Neural cell (in vitro differentiated cells): Measurements from ENCODE around the gene TIGD7. TPM values are rescaled to one million over a fixed set of nuclear protein-coding genes. Genes with fewer than 3 reads are reported as not detected.

Experiments used
- H2AFZ ChIP-seq: fragments of 200-600, 300-800 bp; sonication (generic), shearing (Covaris generic); 2 replicates; pipeline ENCODE4 v1.6.0; 2014; ENCODE audit warnings: low read depth, mild to moderate bottlenecking, antibody characterized with exemption, low read length, moderate library complexity
- H3F3A ChIP-seq: fragments of 200-600 bp; shearing (Covaris generic); 2 replicates; pipeline ENCODE4 v1.6.1; 2016; ENCODE audit warnings: mild to moderate bottlenecking, moderate library complexity, mixed read lengths, antibody characterized with exemption, low read length; ENCODE audit not compliant: insufficient read depth, poor library complexity, severe bottlenecking
- H3K27ac ChIP-seq: fragments of 200-600, 300-800 bp; sonication (generic), shearing (Covaris generic); 2 replicates; pipeline ENCODE4 v1.5.1; 2014; ENCODE audit warnings: mild to moderate bottlenecking, low read length, moderate library complexity
- H3K27me3 ChIP-seq: fragments of 300-800, 200-600 bp; sonication (generic), shearing (Covaris generic); 2 replicates; pipeline ENCODE4 v1.6.0; 2014; ENCODE audit warnings: mild to moderate bottlenecking, low read depth, low read length, moderate library complexity; ENCODE audit not compliant: insufficient read depth
- H3K36me3 ChIP-seq: fragments of 300-800, 200-600 bp; sonication (generic), shearing (Covaris generic); 2 replicates; pipeline ENCODE4 v1.5.1; 2014; ENCODE audit warnings: mild to moderate bottlenecking, antibody characterized with exemption, low read length, moderate library complexity; ENCODE audit not compliant: insufficient read depth
- H3K4me2 ChIP-seq: fragments of 300-800, 200-600 bp; sonication (generic), shearing (Covaris generic); 2 replicates; pipeline ENCODE4 v1.6.0; 2014; ENCODE audit warnings: mild to moderate bottlenecking, low read length
- H3K4me3 ChIP-seq: fragments of 300-800, 200-600 bp; sonication (generic), shearing (Covaris generic); 2 replicates; pipeline ENCODE4 v1.5.1; 2014; ENCODE audit warnings: mild to moderate bottlenecking, low read length, moderate library complexity
- H3K79me2 ChIP-seq: fragments of 200-600 bp; shearing (Covaris generic); replicated peaks from 2 replicates; pipeline ENCODE4 v1.6.0; 2014; ENCODE audit warnings: mild to moderate bottlenecking, low read length, moderate library complexity; ENCODE audit not compliant: insufficient read depth
- H3K9ac ChIP-seq: fragments of 300-800, 200-600 bp; sonication (generic), shearing (Covaris generic); 2 replicates; pipeline ENCODE4 v1.6.1; 2016; ENCODE audit warnings: mild to moderate bottlenecking, low read length, mixed read lengths
- H3K9me2 ChIP-seq: fragments of 200-600 bp; shearing (Covaris generic); 2 replicates; pipeline ENCODE4 v1.6.1; 2016; ENCODE audit warnings: mild to moderate bottlenecking, low read length, mixed read lengths; ENCODE audit not compliant: insufficient read depth
- H3K9me3 ChIP-seq: fragments of 200-600, 300-800 bp; sonication (generic), shearing (Covaris generic); 2 replicates; pipeline ENCODE4 v1.6.1; 2016; ENCODE audit warnings: mild to moderate bottlenecking, mixed run types, low read length, moderate library complexity, mixed read lengths
- H4K20me1 ChIP-seq: fragments of 200-600 bp; shearing (Covaris generic); 2 replicates; pipeline ENCODE4 v1.6.1; 2016; ENCODE audit warnings: mild to moderate bottlenecking, mixed run types; ENCODE audit not compliant: insufficient read depth
- CTCF ChIP-seq: fragments of 450-650 bp; IDR thresholded peaks from 2 replicates; pipeline ENCODE4 v1.5.1; 2014; ENCODE audit warnings: antibody characterized with exemption, mild to moderate bottlenecking, moderate library complexity; ENCODE audit not compliant: poor library complexity, severe bottlenecking
- EP300 ChIP-seq: fragments of 450-650 bp; conservative IDR thresholded peaks from 2 replicates; pipeline ENCODE4 v1.6.1; 2014; ENCODE audit warnings: antibody characterized with exemption, mild to moderate bottlenecking, moderate library complexity; ENCODE audit not compliant: poor library complexity, severe bottlenecking
- EZH2 ChIP-seq: fragments of 200-600, 300-800 bp; shearing (Covaris generic), sonication (generic); IDR thresholded peaks from 2 replicates; pipeline ENCODE4 v1.6.1; 2014; ENCODE audit warnings: antibody characterized with exemption, low read length, borderline replicate concordance, mild to moderate bottlenecking; ENCODE audit not compliant: insufficient read depth, poor library complexity, severe bottlenecking
- MXI1 ChIP-seq: fragments of 450-650 bp; conservative IDR thresholded peaks from 2 replicates; pipeline ENCODE4 v1.6.1; 2014; ENCODE audit warnings: antibody characterized with exemption, mild to moderate bottlenecking; ENCODE audit not compliant: poor library complexity, severe bottlenecking
- POLR2AphosphoS5 ChIP-seq: IDR thresholded peaks from 2 replicates; pipeline ENCODE4 v1.6.1; 2012
- RAD21 ChIP-seq: fragments of 450-650 bp; conservative IDR thresholded peaks from 2 replicates; pipeline ENCODE4 v1.6.1; 2014; ENCODE audit warnings: antibody characterized with exemption, mild to moderate bottlenecking, moderate library complexity
- SMC3 ChIP-seq: fragments of 450-650 bp; conservative IDR thresholded peaks from 2 replicates; pipeline ENCODE4 v1.6.1; 2014; ENCODE audit warnings: antibody characterized with exemption, mild to moderate bottlenecking, moderate library complexity; ENCODE audit not compliant: poor library complexity
- TAF1 ChIP-seq: IDR thresholded peaks from 2 replicates; pipeline ENCODE4 v1.6.1; 2012; ENCODE audit warnings: low read depth
- polyA plus RNA-seq: library from polyadenylated mRNA; depleted of rRNA; stranded (reverse); fragments of >200 nt; gene quantifications from 2 replicates; pipeline ENCODE4 v1.2.3, GENCODE V29; 2014

TIGD7 gene
- polyA plus RNA-seq, 1 donor from 2014 or later = 25.2 TPM

GRCh38 chr16:3268294-3268693 is 36.9 kb downstream of the TIGD7 start:
- H3F3A ChIP-seq = no peaks in the 10 kb centered on the region
- no peaks in the 10 kb centered on the region for H4K20me1 ChIP-seq
- no peak overlapping the region for H2AFZ ChIP-seq
- no peak for TF ChIP-seq RAD21
- no peak for TF ChIP-seq CTCF
- TF ChIP-seq SMC3 = no peak
- H3K9me2 ChIP-seq = no peaks in the 10 kb centered on the region
- H3K27me3 ChIP-seq = no peaks in the 10 kb centered on the region
- no peak overlapping the region for H3K4me3 ChIP-seq
- H3K9me3 ChIP-seq = no peaks in the 10 kb centered on the region
- no peak overlapping the region for H3K27ac ChIP-seq
- H3K36me3 ChIP-seq = no peaks in the 10 kb centered on the region
- H3K4me2 ChIP-seq = no peak overlapping the region
- H3K79me2 ChIP-seq = no peaks in the 10 kb centered on the region
- H3K9ac ChIP-seq = no peak overlapping the region

- no peaks in the 10 kb centered on the region for H3K79me2 ChIP-seq
- no peak overlapping the region for H2AFZ ChIP-seq
- H3K4me2 ChIP-seq = no peak overlapping the region
Measured at GRCh38 chr16:3266873-3267537, 38.2 kb downstream of the TIGD7 start.

GRCh38 chr16:3264137-3265036 is 40.8 kb downstream of the TIGD7 start:
- no peaks in the 10 kb centered on the region for H3K9me3 ChIP-seq
- peak overlapping the region; percentile 31 for H3K27ac ChIP-seq
- no peaks in the 10 kb centered on the region for H3K27me3 ChIP-seq
- H3K9ac ChIP-seq = peak overlapping the region; percentile 63
- H4K20me1 ChIP-seq = no peaks in the 10 kb centered on the region
- TF ChIP-seq CTCF (peak; percentile 50), RAD21 (peak; percentile 38), MXI1 (peak; percentile 97), EP300 (no peak), EZH2 (no peak), POLR2AphosphoS5 (peak; percentile 65), SMC3 (peak; percentile 46)
- no peaks in the 10 kb centered on the region for H3K36me3 ChIP-seq
- peak overlapping the region; percentile 70 for H3K4me2 ChIP-seq
- H3K4me3 ChIP-seq = peak overlapping the region; percentile 80
- H3F3A ChIP-seq = no peaks in the 10 kb centered on the region
- no peaks in the 10 kb centered on the region for H3K9me2 ChIP-seq
- no peaks in the 10 kb centered on the region for H3K79me2 ChIP-seq
- H2AFZ ChIP-seq = no peak overlapping the region

More at GRCh38 chr16:3266873-3267537, 38.2 kb downstream of the TIGD7 start:
- Histone ChIP-seq H3K9me3 (no peaks in the 10 kb centered on the region), H3K9ac (no peak overlapping the region), H3K36me3 (no peaks in the 10 kb centered on the region), H3F3A (no peaks in the 10 kb centered on the region), H3K27me3 (no peaks in the 10 kb centered on the region), H3K27ac (no peak overlapping the region), H3K4me3 (no peak overlapping the region), H3K9me2 (no peaks in the 10 kb centered on the region), H4K20me1 (no peaks in the 10 kb centered on the region)
- TF ChIP-seq CTCF (peak; percentile 39), POLR2AphosphoS5 (no peak), TAF1 (no peak)
